OCI-LY7 (cell line): ENCODE measurements around the gene NAA20.

Experiments used
- EZH2phosphoT487 ChIP-seq: fragments of 200-600 bp; sonication (generic); IDR thresholded peaks from 2 replicates; pipeline ENCODE4 v1.6.1; 2018; ENCODE audit warnings: low read depth, borderline replicate concordance, mild to moderate bottlenecking, mixed run types, antibody characterized with exemption, low read length, moderate library complexity, mixed read lengths
- TF ChIP-seq, protein P1 (sequence below): fragments of 200-600 bp; sonication (generic); conservative IDR thresholded peaks from 2 replicates; pipeline ENCODE4 v1.5.1; 2014; ENCODE audit warnings: mild to moderate bottlenecking, antibody characterized with exemption, low read length, moderate library complexity, mixed read lengths

DNA sequence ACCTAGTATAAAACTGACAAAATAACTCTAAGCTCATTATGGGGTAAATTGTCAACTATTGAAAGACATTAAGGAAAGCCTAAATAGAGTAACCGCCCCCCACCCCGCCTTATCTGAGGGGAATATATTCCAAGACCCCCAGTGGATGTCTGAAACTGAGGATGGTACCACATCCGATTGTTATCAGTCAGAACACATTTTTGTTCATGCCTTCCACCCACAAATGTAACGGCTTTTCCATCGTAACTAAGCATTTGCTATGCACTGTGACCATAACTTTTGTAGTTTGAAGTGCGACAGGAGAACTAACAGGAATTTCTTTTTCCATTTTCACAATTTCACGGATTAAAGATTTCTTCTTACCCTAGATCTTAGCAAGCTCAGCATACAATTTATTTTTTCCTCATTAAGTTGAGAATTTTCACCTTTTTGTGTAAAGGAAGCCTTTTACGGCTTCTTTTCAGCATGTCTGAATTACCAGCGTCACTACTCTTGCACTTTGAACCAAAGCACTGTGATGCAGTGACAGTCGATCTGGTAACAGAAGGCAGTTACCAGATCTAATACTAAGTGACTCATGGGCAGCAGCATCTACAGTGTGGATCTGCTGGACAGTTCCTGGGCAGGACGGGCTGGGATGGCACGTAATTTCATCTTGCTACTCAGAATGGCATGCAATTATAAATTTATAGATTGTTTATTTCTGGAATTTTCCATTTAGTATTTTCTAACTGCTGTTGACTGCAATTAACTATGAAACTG is 47.0 kb downstream of the NAA20 start:
- TF ChIP-seq, protein P1, sequence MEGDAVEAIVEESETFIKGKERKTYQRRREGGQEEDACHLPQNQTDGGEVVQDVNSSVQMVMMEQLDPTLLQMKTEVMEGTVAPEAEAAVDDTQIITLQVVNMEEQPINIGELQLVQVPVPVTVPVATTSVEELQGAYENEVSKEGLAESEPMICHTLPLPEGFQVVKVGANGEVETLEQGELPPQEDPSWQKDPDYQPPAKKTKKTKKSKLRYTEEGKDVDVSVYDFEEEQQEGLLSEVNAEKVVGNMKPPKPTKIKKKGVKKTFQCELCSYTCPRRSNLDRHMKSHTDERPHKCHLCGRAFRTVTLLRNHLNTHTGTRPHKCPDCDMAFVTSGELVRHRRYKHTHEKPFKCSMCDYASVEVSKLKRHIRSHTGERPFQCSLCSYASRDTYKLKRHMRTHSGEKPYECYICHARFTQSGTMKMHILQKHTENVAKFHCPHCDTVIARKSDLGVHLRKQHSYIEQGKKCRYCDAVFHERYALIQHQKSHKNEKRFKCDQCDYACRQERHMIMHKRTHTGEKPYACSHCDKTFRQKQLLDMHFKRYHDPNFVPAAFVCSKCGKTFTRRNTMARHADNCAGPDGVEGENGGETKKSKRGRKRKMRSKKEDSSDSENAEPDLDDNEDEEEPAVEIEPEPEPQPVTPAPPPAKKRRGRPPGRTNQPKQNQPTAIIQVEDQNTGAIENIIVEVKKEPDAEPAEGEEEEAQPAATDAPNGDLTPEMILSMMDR, result no peak
- TF ChIP-seq EZH2phosphoT487, result no peak
